Activated CD8-positive, alpha-beta memory T cell treated with anti-CD3 and anti-CD28 coated beads, Interleukin-2, amount 50 U/mL, for 24 hours (primary cell): Measurements from ENCODE around the gene PSMG2.
A peak's percentile ranks its signal among the peaks of the same experiment; 100 is the strongest.

ENCODE experiments used
- DNase-seq: peaks from one replicate; pipeline ENCODE4 v3.0.0-alpha.2; 2020; ENCODE audit errors: extremely low read depth

PSMG2 gene, protein sequence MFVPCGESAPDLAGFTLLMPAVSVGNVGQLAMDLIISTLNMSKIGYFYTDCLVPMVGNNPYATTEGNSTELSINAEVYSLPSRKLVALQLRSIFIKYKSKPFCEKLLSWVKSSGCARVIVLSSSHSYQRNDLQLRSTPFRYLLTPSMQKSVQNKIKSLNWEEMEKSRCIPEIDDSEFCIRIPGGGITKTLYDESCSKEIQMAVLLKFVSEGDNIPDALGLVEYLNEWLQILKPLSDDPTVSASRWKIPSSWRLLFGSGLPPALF

DNA sequence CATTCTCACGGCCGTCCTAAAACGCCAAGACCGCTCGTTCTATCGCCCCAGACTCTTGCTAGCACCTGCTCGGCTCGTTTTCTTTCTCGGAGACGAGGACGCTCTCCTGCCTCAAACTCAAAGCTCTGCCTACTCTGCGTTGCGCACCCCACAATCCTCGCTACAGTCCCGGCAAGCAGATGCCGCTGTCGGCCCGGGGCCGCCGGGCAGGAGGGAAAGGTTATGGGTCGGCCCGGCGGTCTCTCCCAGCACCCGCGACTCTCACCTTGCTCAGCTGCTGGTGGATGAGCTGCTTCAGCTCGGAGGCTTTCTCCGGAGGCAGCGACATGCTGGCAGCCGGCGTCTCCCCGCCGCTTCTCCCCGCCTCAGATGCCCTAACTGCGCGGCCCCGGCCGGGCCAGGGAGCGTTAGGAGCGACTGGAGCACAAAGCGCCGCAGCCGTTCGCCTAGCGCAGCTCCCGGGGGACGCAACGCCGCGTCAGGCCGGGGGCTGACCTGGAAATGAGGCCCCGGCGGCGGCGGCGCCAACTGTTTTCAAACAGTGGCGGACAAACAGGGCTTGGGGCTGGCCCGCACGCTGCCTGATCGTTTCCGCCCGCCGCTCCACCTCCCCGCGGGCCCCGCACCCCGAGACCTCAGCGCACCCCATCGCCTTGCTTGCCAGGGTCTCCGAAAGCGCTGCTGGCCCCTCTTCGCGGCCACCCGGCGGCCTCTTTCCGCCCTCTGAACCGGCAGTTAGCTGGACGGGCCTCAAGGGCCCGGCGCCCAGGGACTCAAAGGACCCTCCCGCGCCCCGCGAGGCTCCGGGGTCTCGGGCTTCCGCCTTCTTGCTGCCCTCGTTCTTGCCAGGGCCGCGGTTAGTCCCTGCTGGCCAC, at the start of gene PSMG2, which contains the start of gene CEP76:
Gene PSMG2 (plus strand): TSS at position 822 of the 875 bp plus-strand sequence. CDS start 66 bp downstream, outside the sequence.
Gene CEP76 (minus strand): TSS at position 503 of the 875 bp plus-strand sequence. CDS start 175 bp downstream, at position 328.
- peak; percentile 63 for DNase-seq

DNA sequence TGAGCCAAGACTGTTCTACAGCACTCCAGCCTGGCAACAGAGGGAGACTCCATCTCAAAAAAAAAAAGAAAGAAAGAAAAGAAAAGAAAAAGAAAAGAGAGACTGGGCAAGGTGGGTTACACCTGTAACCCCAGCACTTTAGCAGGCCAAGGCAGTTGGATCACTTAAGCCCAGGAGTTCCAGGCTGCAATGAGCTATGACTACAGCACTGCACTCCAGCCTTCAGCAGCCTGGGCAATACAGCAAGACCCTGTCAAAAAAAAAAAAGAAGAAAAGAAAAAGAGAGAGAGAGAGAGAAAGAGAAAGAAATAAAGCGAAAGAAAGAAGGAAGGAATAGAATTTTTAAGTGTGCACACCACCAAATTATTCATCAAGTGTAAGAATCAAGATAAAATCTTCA, 47.9 kb upstream of the PSMG2 start:
- DNase-seq, result no peak

DNA sequence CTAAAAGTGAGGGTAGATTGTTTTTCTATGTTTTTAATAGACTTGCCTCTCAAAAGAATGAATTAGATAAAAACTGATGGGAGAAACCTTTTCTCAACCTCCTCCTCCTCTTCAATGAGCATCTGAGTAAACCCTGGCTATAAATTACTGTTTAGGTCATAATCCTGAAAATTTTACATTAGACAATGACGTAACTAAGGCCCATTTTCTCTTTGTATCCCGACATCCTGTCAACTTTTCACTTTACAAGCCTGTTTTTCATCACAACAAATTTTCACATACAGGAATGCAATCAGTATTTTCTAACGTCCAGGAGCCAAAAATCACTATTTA, 46.3 kb upstream of the PSMG2 start:
- no peak for DNase-seq

DNA sequence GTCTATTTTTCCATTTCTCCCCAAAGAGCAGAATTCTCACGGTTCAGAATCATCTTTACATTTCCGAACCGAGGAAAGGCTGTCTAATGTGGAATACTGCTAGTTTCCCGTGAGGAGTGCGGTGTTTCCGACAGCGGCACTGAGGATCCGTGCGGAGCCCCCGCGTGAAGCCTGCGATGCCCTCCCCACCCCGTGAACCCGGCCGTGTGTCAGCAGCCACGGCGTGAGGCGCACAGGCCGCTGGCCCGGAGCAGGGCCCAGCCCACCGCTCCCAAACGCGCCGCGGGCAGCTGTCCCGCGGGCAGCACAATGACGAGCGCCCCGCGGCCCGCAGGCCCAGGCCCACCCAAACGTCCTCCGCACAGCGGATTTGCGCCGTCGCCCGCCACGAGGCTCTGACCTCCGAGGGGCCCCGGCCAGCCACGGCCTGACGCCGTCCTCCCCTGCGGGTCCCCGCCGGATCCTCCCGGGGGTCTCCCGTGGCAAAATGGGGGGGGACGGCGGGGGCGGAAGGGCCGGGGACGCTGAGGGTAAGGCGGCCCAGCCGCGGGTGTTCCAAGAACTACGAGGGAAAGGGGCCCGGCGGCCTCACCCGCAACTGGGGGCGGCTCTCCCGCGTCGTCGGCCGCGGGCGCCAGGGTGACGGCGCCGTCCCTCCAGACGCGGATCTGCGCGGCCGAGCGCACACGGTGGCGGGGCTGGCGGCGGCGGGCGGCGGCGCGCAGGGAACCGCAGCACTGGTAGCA, 45.7 kb upstream of the PSMG2 start:
- no peak for DNase-seq

DNA sequence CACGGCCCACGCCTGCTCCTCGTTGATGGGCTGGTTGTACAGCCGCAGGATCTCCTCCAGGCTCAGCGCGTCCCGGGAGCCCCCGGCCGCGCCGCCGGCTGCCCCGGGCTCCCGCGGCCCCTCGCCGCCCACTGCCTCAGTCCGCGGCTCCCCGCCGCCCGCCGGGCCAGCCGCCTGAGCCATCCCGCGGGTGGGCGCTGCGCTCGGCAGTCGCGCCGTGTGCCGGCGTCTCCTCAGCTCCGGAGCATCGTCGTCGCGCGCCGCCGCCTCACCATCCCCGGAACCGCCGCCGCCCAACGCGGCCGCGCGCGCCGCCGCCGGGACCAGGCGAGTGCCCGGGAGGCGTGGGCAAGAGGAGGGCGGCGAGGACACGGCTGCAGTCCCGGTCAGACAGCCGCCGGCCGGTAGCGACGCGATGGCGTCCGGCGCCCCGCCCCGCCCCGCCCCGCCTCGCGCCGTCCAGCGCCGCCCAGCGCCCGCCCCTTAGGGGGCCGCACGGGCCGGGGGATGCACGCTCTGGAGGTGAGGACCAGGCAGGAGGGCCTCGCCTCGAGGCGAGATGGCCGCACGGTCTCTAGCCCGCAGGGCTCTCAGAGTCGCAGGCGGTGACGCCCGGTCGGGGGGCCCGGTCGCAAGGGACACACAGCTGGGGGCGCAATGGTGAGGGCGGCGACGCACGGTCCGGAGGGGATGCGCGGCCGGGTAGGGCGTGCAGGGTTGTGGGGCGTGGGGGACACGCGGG, 45.0 kb upstream of the PSMG2 start, which contains the start of gene SPIRE1:
Gene SPIRE1 (minus strand): TSS at position 424 of the 742 bp plus-strand sequence. CDS start 241 bp downstream, at position 183.
- peak; percentile 1 for DNase-seq

DNA sequence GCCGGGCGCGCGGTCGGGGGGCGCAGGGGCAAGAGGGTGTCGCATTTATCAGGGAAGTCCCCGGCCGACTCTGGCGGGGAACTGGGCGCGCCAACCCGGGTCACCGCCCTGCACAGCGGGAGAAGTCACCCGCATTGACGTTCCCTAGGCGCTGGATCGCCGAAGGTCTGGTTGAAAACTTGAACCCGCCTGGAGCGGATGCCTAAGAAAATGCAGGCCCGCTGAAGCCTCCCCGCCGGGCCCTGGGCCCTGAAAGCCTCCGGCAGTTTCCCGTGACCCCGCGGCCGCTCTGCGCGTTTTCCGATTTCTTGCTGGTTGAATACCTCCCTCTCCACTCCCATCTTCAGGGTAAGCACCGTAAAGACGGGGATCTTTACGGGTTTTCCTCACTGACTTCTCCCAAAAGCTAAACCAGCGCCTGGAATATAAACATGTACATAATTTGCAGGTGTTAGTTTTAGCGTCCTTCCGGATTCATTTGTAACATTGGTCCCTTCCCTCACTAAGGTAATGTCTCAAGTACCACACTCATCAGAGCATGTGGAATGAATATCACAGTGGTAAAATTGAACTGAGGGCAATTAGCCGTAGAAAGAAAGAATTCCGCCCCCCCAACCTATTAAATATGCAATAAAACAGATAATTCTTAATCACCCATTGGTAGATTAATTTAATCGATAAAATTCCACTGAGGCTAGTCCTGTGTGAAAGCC, 44.3 kb upstream of the PSMG2 start:
- DNase-seq, result no peak

DNA sequence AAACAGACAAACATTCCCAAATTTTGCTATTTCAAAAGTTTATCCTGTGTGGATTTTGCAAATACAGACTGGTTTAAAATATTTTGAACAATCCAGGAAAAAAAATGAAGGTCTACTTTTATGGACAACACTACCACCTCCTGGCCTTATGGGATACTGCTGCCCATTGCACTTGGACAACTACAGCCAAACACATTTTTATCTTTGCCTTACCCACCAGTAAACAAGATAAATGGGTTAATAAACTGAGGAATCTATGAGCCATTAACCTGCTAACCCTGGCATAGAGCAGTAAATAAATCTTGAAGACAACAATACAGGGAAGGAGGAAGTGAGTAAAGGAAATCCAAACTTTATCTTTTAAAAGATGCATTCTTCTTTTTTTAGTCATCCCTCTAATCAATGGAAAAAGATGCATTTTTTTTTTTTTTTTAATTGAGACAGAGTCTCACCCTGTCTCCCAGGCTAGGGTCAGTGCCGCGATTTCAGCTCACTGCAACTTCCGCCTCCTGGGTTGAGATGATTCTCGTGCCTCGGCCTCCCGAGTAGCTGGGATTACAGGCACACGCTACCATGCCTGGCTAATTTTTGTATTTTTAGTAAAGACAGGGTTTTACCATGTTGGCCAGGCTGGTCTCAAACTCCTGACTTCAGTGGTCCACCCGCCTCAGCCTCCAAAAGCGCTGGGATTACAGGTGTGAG, 42.8 kb upstream of the PSMG2 start:
- no peak for DNase-seq

DNA sequence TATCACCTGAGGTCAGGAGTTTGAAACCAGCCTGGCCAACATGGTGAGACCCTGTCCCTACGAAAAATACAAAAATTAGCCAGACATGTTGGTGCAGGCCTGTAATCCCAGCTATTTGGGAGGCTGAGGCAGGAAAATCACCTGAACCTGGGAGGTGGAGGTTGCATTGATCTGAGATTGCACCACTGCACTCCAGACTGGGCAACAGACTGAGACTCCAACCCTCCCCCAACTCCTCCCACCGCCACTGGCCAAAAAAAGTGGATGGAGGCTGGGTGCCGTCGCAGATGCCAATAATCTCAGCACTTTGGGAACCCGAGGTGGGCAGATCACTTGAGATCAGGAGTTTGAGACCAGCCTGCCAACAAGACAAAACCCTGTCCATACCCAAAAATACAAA, 34.8 kb upstream of the PSMG2 start:
- DNase-seq, result no peak

DNA sequence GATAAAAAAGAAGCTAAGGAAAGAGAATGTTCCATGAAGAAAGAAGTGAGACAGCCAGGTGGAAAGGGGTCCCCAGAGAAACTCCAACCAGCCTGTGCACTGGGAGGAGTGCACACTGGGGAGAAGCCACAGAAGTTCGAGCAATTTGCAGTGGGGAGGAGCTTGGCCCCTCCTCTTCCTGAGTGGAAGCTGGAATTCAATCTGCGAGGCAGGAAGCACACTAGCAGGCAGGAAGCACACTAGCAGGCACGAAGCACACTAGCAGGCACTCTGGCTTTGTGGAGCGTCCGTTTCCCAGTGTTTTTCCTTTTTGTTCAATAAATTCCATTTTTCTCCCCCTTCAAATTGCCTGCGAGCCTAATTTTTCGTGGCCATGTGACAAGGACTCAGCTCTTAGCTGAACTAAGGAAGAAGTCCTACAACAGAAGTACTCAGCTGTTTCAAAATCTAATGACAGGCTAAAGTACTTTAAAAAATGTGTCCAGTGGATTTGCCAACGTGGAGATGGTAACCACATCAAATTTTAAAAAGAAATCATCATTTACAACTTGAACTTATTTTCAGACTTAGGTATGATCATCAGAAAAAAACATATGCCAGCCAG, 23.6 kb upstream of the PSMG2 start:
- DNase-seq, result no peak

DNA sequence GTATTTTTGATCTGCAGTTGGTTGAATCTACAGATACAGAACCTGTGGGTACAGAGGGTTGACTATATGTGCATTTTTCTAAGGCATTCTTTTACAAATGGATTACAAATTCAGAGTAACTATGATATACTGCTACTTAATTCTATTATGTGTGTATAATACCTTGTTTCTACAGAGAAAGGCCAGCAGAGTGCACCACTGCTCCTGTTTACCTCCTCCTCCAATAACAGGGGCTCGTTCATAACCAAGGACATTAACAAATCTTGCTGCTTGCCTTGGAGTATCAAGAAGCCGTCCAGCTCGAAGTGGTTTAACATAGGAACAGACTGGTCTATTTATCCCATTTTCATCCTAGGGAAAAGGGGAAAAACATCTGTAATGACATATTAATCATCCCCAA, 16.7 kb upstream of the PSMG2 start:
- DNase-seq, result no peak

DNA sequence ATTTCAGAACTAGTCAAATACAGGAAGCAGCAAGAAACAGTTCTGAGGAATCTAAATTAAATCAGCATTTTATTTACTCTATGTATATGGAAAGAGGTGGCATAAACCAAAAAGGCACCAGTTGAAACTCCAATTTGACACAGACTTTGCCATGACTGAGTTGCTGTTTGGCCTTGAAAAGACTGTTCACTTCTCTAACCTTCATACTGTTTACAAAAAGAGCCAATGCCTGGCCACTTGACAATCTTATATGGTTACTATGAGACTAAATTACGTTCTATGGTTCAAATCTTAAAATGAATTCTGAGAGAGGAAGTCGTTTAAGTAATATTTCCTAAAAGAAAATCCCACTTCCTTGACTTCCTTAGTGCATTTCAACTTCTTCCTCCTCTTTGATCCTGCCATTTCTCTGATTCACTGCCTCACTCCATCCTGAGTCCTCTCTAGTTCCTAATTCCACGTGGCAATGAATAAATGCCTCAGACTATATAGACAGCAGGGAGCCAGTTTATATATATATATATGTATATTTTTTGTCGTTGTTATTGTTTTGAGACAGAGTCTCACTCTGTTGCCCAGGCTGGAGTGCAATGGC, 13.5 kb upstream of the PSMG2 start:
- no peak for DNase-seq

DNA sequence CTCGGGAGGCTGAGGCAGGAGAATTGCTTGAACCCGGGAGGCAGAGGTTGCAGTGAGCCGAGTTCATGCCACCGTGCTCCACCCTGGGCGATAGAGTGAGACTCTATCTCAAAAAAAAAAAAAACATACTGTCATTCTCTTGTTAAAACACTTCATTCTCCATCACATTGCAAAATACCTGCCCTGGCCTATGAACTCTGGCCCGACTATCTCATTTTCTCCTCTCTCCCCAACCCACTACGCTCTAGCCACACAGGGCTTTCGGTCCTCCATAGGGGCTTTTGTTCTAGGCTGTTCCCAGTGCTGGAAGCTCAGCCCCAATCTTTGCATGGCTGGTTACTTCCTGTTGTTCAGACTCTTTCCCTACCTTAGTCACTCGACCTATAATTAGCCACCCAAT, 10.6 kb upstream of the PSMG2 start:
- DNase-seq, result no peak

DNA sequence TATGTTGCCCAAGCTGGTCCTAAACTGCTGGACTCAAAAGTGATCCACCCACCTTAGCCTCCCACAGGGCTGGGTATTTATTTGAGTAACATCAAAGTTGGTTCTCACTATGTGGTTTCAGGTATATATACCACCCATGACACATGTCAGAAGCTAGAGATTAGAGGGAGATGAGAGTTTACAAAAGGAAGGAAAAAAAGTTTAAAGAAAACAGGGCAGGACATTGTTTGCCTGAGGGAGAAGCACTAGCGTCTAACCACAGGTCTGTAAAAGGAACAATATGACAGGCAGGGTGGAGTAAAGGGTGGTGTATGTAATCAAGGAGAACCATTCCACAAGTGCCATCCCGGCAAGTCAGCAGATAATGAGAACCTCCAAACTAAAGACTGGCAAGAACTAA, 8.8 kb upstream of the PSMG2 start:
- DNase-seq, result no peak

DNA sequence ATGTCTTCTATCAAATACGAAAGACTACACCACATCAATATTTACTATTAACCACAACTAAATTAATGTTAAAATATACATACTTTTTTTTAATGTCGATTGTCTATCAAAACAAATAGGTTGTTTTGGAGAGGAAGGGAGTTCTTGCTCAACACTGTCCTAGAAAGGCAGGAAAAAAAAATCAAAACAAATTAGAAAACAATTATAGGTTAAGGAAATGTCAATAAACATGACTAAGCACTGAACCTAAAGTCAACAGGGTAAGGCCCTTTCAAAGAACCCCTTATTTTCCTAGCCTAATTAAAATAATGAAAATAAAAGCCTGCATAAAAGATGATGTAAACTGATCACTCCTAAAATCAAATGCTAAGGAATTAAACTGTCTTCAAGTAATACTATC, 3.1 kb upstream of the PSMG2 start:
- DNase-seq, result no peak

DNA sequence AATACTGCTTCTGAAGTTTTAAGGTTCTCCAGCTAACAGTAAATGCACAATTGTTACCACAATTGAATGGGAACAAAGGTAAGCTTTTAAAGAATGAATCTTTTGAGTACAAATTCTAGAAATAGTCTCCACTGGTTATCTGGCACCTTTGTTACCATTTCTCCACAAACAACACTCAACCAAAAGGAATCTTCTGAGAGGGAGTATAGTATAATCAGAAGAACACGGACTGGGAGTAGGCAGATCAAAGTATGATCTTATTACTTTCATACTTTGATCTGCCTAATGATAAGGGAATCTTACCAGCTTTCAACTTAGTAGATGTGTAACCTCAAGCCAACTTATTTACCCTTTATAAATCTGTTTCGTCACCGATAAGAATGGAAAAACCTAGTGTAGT, 1.7 kb upstream of the PSMG2 start:
- DNase-seq, result no peak

DNA sequence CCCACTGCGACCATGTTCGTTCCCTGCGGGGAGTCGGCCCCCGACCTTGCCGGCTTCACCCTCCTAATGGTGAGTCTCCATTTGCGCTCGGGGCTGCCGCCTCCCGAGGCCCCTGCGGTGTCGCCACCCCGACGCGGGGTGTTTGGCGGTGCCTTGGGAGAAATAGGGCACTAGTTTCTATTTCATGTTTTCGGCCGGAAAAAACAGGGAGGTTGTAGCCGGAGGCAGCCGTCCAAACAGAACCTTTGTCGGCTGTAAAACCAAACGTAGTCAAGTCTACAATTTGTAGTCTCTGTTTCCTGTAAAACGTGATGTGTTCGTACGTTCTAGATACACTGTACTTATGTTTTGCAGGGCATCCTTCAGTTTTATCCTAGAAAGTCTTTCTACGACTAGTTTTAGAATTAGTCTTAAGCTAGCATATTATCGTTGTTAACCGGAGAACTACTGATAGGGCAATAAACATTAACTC, 290 bp downstream of the PSMG2 start:
- DNase-seq, result no peak

DNA sequence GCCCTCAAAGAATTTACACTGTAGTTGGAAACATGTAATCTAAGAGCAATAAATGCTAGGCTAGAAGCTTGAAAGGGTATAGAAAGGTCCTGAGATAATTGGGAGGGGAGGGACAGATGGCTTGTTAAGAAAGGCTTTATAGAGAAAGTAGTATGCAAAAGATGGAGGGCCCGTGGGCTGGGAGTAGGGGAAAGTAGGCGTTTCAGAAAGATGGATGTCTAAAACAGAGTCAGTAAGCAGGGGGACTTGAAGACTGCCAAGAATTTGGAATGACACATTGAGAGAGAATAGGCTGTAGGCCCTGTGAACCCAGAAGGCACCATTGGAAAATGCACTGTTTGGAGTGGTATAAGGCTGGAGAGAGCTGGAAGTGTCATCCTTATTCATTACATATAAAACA, 822 bp downstream of the PSMG2 start:
- no peak for DNase-seq

DNA sequence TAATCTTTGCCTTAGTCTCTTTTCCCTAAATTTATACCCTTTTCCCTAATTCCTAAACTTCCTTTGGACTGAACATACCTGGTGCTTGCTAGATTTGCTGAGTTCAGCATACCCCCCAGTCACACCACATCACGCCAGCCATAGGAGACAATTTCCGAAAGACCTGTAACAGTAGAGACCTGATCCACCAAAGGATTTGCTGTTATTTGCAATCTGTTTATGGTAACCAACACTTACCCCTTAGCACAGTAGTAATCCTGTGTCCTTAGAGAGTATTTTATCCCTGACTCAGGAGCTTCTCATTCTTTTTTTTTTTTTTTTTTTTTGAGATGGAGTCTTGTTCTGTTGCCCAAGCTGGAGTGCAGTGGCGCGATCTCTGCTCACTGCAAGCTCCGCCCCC, 8.6 kb downstream of the PSMG2 start:
- no peak for DNase-seq

DNA sequence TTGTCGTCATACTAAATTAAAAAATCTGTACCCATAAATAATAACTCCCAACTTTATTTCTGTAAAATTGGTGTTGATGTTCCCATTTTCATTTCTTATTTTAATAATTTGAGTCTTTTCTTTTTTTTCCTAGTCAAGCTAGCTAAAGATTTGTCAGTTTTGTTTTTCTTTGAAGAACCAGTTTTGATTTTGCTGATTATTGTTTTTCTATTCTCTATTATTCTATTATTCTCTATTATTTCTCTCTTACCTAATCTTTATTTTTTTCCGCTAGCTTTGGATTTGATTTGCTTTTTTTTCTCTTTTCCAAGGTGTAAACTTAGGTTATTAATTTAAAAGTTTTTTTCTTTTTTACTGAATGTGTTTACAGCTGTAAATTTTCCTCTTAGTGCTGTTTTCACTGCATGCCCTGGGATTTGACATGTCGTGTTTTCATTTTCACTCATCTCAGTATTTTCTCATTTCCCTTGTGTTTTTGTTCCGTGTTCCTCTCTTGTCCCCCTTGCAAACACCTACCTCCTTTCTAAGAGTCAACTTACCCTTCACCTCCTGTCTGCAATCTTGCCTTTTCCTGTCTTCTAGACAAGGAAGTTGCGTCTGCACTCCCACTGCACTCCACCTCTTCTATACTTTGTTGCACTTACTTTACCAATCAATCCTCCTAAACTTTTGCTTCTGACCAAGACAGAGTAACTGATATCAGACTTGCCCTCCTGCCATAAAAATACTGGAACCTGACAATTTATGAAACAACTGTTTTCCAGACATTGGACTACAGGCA, 18.8 kb downstream of the PSMG2 start:
- DNase-seq, result no peak
